ENCODE measurements around the gene CCDC188.

DNA sequence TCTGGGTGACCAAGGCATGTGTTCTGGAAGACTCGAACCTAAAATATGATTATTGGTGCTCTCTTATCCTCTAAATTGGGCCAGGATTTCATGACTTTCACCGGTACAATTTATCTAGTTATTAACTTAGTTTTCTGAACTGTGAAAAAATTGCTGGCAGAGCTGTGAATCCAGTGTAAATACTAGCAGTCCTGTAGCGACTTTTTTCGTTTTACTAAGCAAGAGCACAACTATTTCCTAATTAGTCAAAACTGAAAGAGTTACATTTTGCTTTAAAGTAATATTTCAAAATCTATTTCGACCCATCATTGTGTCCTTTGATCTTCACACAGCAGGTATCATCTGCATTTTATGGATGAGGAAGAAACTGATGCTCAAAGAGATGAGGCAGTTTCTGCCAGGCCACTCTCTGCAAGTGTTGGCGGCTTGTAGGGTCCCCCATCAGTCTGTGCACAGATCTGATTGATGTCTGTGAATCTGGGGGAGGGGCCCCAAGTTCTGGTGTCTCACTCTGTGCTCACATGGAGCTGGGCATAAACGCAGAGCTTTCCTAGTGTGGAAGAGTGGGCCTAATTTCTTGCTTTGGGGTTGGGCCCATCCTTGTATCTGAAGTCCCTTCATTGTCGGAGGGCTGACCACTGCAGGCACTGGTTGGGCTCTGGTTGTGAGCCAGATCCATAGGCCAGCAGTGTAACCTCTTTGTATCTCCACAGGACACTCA is 32.4 kb downstream of the CCDC188 start:
- TF ChIP-seq, protein P1, sequence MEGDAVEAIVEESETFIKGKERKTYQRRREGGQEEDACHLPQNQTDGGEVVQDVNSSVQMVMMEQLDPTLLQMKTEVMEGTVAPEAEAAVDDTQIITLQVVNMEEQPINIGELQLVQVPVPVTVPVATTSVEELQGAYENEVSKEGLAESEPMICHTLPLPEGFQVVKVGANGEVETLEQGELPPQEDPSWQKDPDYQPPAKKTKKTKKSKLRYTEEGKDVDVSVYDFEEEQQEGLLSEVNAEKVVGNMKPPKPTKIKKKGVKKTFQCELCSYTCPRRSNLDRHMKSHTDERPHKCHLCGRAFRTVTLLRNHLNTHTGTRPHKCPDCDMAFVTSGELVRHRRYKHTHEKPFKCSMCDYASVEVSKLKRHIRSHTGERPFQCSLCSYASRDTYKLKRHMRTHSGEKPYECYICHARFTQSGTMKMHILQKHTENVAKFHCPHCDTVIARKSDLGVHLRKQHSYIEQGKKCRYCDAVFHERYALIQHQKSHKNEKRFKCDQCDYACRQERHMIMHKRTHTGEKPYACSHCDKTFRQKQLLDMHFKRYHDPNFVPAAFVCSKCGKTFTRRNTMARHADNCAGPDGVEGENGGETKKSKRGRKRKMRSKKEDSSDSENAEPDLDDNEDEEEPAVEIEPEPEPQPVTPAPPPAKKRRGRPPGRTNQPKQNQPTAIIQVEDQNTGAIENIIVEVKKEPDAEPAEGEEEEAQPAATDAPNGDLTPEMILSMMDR (conservative IDR thresholded peaks at IDR 0.05 in 1 of 2, IDR thresholded peaks at IDR 0.05 in 1 of 2; ENCODE audit: low read depth in 1 of 2, low read length in 2 of 2), result no peak
- TF ChIP-seq EZH2 (IDR thresholded peaks at IDR 0.05; ENCODE audit: low read length, missing control alignments), result no peak

Measured in fibroblast of lung (primary cell).